Measurements from ENCODE around the gene GRIK3. TPM values are rescaled to one million over a fixed set of nuclear protein-coding genes. Genes with fewer than 3 reads are reported as not detected.

The GRIK3 gene
- total and polyA plus RNA-seq, 2 of the 8 experiments (the other 6 are each of a cell fraction or from before 2014, with no cell fraction given), result 2.1 to 3.4 TPM

GRCh38 chr1:36846357-36846756 lies 188.0 kb downstream of the GRIK3 start (continued):
- TF ChIP-seq CBX8 (IDR thresholded peaks at IDR 0.05; ENCODE audit: borderline replicate concordance, low read depth, low read length), result no peak
